SK-N-SH (cell line): ENCODE measurements around the gene CDRT15. TPM values are rescaled to one million over a fixed set of nuclear protein-coding genes. Genes with fewer than 3 reads are reported as not detected.

Experiments
- CTCF ChIA-PET: fragments of 300-600, 350-600 bp; formaldehyde crosslinking; extraction: SDS; loops from one replicate; lab custom pipeline; 2021; lab: Yijun Ruan, JAX
- POLR2A ChIA-PET: fragments of 350-600 bp; sonication (Branson Sonifier 250); formaldehyde crosslinking; extraction: SDS; loops from one replicate; lab custom pipeline; 2020; ENCODE audit warnings: antibody characterized with exemption, inconsistent platforms; lab: Yijun Ruan, JAX
- DNase-seq: peaks from one replicate; pipeline ENCODE4 v3.0.0; 2012
- H2AFZ ChIP-seq: fragments of 200-600 bp; sonication (generic); 2 replicates; pipeline ENCODE4 v1.8.1; 2016; ENCODE audit warnings: antibody characterized with exemption, mild to moderate bottlenecking, low read depth
- H3F3A ChIP-seq: fragments of 200-600 bp; sonication (generic); replicated peaks from 2 replicates; pipeline ENCODE3; 2016; ENCODE audit warnings: antibody characterized with exemption, mild to moderate bottlenecking; ENCODE audit not compliant: insufficient read depth
- H3K27ac ChIP-seq, 2 experiments: fragments of 200-500 bp in 1 of 2; fragments of 200-600 bp in 1 of 2; sonication (Bioruptor generic) in 1 of 2; sonication (generic), shearing (Covaris generic) in 1 of 2; 2 replicates each; pipeline versions ENCODE4 v1.5.1 to v1.6.1; 2014 to 2016; ENCODE audit warnings: low read depth in 2 of 2, inconsistent platforms in 1 of 2, low read length in 1 of 2, mild to moderate bottlenecking in 1 of 2, mixed read lengths in 1 of 2
- H3K27me3 ChIP-seq: fragments of 200-600 bp; sonication (generic), shearing (Covaris generic); 2 replicates; pipeline ENCODE4 v1.6.1; 2016; ENCODE audit warnings: mixed run types; ENCODE audit not compliant: insufficient read depth
- H3K36me3 ChIP-seq, 2 experiments: fragments of 200-500 bp in 1 of 2; fragments of 200-600 bp in 1 of 2; sonication (Bioruptor generic) in 1 of 2; sonication (generic) in 1 of 2; replicated peaks in 1 of 2; 2 replicates each; pipeline versions ENCODE3 to v1.5.1; 2014 to 2016; ENCODE audit warnings: low read length in 1 of 2, mild to moderate bottlenecking in 1 of 2; ENCODE audit not compliant: insufficient read depth in 2 of 2, control insufficient read depth in 1 of 2
- H3K4me1 ChIP-seq, 2 experiments: fragments of 200-500 bp in 1 of 2; fragments of 200-600 bp in 1 of 2; sonication (Bioruptor generic) in 1 of 2; sonication (generic), shearing (Covaris generic) in 1 of 2; 2 replicates each; pipeline versions ENCODE4 v1.5.1 to v1.6.1; 2014 to 2016; ENCODE audit warnings: low read depth in 1 of 2, low read length in 1 of 2, mixed run types in 1 of 2; ENCODE audit not compliant: insufficient read depth in 2 of 2, control insufficient read depth in 1 of 2
- H3K4me2 ChIP-seq: fragments of 200-600 bp; sonication (generic), shearing (Covaris generic); 2 replicates; pipeline ENCODE4 v1.6.1; 2017; ENCODE audit warnings: mixed run types
- H3K4me3 ChIP-seq, 2 experiments: fragments of 200-500 bp in 1 of 2; fragments of 200-600 bp in 1 of 2; sonication (Bioruptor generic) in 1 of 2; sonication (generic), shearing (Covaris generic) in 1 of 2; 2 replicates each; pipeline versions ENCODE4 v1.5.1 to v1.8.1; 2014 to 2016; ENCODE audit warnings: low read depth in 2 of 2, inconsistent platforms in 1 of 2, low read length in 1 of 2, mild to moderate bottlenecking in 1 of 2, mixed read lengths in 1 of 2, moderate library complexity in 1 of 2
- H3K79me2 ChIP-seq: fragments of 200-600 bp; sonication (generic); 2 replicates; pipeline ENCODE4 v1.8.1; 2017; ENCODE audit warnings: mild to moderate bottlenecking; ENCODE audit not compliant: insufficient read depth
- H3K9ac ChIP-seq: fragments of 200-600 bp; sonication (generic); 2 replicates; pipeline ENCODE4 v1.6.1; 2017; ENCODE audit warnings: mixed run types
- H3K9me2 ChIP-seq: fragments of 200-600 bp; sonication (generic); 2 replicates; pipeline ENCODE4 v1.6.1; 2017; ENCODE audit warnings: mixed run types
- H3K9me3 ChIP-seq: fragments of 200-600 bp; sonication (generic); 2 replicates; pipeline ENCODE4 v1.6.1; 2017; ENCODE audit warnings: mixed run types, mild to moderate bottlenecking, moderate library complexity
- H4K20me1 ChIP-seq: fragments of 200-600 bp; sonication (generic); 2 replicates; pipeline ENCODE4 v1.6.1; 2017; ENCODE audit warnings: mild to moderate bottlenecking, mixed run types; ENCODE audit not compliant: insufficient read depth
- CHD2 ChIP-seq: fragments of 150-350 bp; IDR thresholded peaks from 2 replicates; pipeline ENCODE4 v1.6.1; 2018; ENCODE audit warnings: low read length; ENCODE audit not compliant: partially characterized antibody
- FOSL2 ChIP-seq: IDR thresholded peaks from 2 replicates; pipeline ENCODE4 v1.4.0; 2012; ENCODE audit warnings: low read depth, mild to moderate bottlenecking, moderate library complexity, borderline replicate concordance
- FOXJ3 ChIP-seq: sonication (generic); formaldehyde crosslinking; IDR thresholded peaks from 2 replicates; pipeline ENCODE4 v1.5.1; 2020; ENCODE audit warnings: mild to moderate bottlenecking, missing genetic modification reagents
- FOXM1 ChIP-seq: IDR thresholded peaks from 2 replicates; pipeline ENCODE4 v1.4.0; 2012; ENCODE audit warnings: low read depth, mild to moderate bottlenecking
- IRF3 ChIP-seq: fragments of 150-350 bp; IDR thresholded peaks from 2 replicates; pipeline ENCODE4 v1.6.1; 2016; ENCODE audit warnings: mild to moderate bottlenecking, low read depth, low read length
- JUND ChIP-seq: IDR thresholded peaks from 2 replicates; pipeline ENCODE4 v1.4.0; 2012
- NFIC ChIP-seq: IDR thresholded peaks from 2 replicates; pipeline ENCODE4 v1.4.0; 2012; ENCODE audit warnings: borderline replicate concordance
- PBX3 ChIP-seq: IDR thresholded peaks from 2 replicates; pipeline ENCODE4; 2012
- POLR2AphosphoS5 ChIP-seq: IDR thresholded peaks from 2 replicates; pipeline ENCODE4 v1.6.1; 2012; ENCODE audit warnings: low read depth, low read length
- SIN3A ChIP-seq: IDR thresholded peaks from 2 replicates; pipeline ENCODE4 v1.6.1; 2012; ENCODE audit warnings: low read depth, mild to moderate bottlenecking, low read length, moderate library complexity, borderline replicate concordance
- YY1 ChIP-seq: IDR thresholded peaks from 2 replicates; pipeline ENCODE4 v1.4.0; 2012; ENCODE audit warnings: low read depth, mild to moderate bottlenecking
- WGBS: methylation state at CpG from one replicate; pipeline ENCODE4 v1.1.6; 2017; ENCODE audit warnings: low lambda C conversion rate; 5-methylcytosine and 5-hydroxymethylcytosine counted together
- polyA plus RNA-seq, 3 experiments: library from polyadenylated mRNA; depleted of rRNA; stranded (reverse); fragments of >200 nt; gene quantifications; 2 replicates each; pipeline ENCODE4 v1.2.3, GENCODE V29; 2012
- TF ChIP-seq, protein P1 (sequence below): IDR thresholded peaks from 2 replicates; pipeline ENCODE4 v1.4.0; 2012; ENCODE audit warnings: low read depth, borderline replicate concordance
- TF ChIP-seq, protein P2 (sequence below): IDR thresholded peaks from 2 replicates; pipeline ENCODE4 v1.6.1; 2012; ENCODE audit warnings: mild to moderate bottlenecking, low read depth, low read length, moderate library complexity

The CDRT15 gene
- polyA plus RNA-seq, 1 of the 3 experiments (the other 2 are of a cell fraction) = not detected

GRCh38 chr17:14198575-14198974, 38.1 kb downstream of the CDRT15 start:
- DNase-seq = no peak
- Histone ChIP-seq H3K36me3 (no peaks in the 10 kb centered on the region), H3K9me3 (no peaks in the 10 kb centered on the region), H3K4me3 (no peak overlapping the region), H3K4me2 (no peak overlapping the region), H2AFZ (no peak overlapping the region), H3K4me1 (peaks cover 0 to 21% of the 10 kb centered on the region in 2 experiments; a peak in 2 of 4 replicates), H3K27me3 (no peaks in the 10 kb centered on the region), H3K79me2 (no peaks in the 10 kb centered on the region), H3K9me2 (no peaks in the 10 kb centered on the region), H3K9ac (no peak overlapping the region), H3F3A (no peaks in the 10 kb centered on the region), H3K27ac (peak overlapping the region in 1 of 2 experiments; percentile 67; a peak in 2 of 4 replicates), H4K20me1 (no peaks in the 10 kb centered on the region)
- CTCF ChIA-PET = no interaction called here
- no peak for TF ChIP-seq FOSL2
- no peak for TF ChIP-seq SIN3A
- no peak for TF ChIP-seq FOXM1
- no peak for TF ChIP-seq POLR2AphosphoS5
- TF ChIP-seq YY1 = no peak
- TF ChIP-seq, protein P1, sequence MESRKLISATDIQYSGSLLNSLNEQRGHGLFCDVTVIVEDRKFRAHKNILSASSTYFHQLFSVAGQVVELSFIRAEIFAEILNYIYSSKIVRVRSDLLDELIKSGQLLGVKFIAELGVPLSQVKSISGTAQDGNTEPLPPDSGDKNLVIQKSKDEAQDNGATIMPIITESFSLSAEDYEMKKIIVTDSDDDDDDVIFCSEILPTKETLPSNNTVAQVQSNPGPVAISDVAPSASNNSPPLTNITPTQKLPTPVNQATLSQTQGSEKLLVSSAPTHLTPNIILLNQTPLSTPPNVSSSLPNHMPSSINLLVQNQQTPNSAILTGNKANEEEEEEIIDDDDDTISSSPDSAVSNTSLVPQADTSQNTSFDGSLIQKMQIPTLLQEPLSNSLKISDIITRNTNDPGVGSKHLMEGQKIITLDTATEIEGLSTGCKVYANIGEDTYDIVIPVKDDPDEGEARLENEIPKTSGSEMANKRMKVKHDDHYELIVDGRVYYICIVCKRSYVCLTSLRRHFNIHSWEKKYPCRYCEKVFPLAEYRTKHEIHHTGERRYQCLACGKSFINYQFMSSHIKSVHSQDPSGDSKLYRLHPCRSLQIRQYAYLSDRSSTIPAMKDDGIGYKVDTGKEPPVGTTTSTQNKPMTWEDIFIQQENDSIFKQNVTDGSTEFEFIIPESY = no peak
- TF ChIP-seq CHD2 = no peak
- TF ChIP-seq FOXJ3 (CRISPR knock-in tag) = no peak
- TF ChIP-seq, protein P2, sequence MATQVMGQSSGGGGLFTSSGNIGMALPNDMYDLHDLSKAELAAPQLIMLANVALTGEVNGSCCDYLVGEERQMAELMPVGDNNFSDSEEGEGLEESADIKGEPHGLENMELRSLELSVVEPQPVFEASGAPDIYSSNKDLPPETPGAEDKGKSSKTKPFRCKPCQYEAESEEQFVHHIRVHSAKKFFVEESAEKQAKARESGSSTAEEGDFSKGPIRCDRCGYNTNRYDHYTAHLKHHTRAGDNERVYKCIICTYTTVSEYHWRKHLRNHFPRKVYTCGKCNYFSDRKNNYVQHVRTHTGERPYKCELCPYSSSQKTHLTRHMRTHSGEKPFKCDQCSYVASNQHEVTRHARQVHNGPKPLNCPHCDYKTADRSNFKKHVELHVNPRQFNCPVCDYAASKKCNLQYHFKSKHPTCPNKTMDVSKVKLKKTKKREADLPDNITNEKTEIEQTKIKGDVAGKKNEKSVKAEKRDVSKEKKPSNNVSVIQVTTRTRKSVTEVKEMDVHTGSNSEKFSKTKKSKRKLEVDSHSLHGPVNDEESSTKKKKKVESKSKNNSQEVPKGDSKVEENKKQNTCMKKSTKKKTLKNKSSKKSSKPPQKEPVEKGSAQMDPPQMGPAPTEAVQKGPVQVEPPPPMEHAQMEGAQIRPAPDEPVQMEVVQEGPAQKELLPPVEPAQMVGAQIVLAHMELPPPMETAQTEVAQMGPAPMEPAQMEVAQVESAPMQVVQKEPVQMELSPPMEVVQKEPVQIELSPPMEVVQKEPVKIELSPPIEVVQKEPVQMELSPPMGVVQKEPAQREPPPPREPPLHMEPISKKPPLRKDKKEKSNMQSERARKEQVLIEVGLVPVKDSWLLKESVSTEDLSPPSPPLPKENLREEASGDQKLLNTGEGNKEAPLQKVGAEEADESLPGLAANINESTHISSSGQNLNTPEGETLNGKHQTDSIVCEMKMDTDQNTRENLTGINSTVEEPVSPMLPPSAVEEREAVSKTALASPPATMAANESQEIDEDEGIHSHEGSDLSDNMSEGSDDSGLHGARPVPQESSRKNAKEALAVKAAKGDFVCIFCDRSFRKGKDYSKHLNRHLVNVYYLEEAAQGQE = no peak
- no peak for TF ChIP-seq IRF3
- no peak for TF ChIP-seq JUND
- TF ChIP-seq NFIC = no peak
- no peak for TF ChIP-seq PBX3
- POLR2A ChIA-PET = no interaction called here
- 95% methylated on average over 4 of the region's 4 CpGs for WGBS
